ENCODE measurements around the gene SLC22A12. TPM values are rescaled to one million over a fixed set of nuclear protein-coding genes. Genes with fewer than 3 reads are reported as not detected.

The SLC22A12 gene
- total RNA-seq, 2 donors from 2014 or later = not detected

- ATAC-seq (no peak), DNase-seq (no peak)
- intact Hi-C loops (cut with DNase I) = no loop called here
- Histone ChIP-seq H3K9me3 (no peaks in the 10 kb centered on the region), H3K27ac (no peak overlapping the region), H3K4me3 (no peak overlapping the region), H3K4me1 (no peaks in the 10 kb centered on the region), H3K27me3 (no peaks in the 10 kb centered on the region), H3K36me3 (replicated peaks in 1 of 2; ENCODE audit: insufficient read depth in 1 of 2, low read depth in 2 of 2) (no peaks in the 10 kb centered on the region)
- TF ChIP-seq, protein P1, sequence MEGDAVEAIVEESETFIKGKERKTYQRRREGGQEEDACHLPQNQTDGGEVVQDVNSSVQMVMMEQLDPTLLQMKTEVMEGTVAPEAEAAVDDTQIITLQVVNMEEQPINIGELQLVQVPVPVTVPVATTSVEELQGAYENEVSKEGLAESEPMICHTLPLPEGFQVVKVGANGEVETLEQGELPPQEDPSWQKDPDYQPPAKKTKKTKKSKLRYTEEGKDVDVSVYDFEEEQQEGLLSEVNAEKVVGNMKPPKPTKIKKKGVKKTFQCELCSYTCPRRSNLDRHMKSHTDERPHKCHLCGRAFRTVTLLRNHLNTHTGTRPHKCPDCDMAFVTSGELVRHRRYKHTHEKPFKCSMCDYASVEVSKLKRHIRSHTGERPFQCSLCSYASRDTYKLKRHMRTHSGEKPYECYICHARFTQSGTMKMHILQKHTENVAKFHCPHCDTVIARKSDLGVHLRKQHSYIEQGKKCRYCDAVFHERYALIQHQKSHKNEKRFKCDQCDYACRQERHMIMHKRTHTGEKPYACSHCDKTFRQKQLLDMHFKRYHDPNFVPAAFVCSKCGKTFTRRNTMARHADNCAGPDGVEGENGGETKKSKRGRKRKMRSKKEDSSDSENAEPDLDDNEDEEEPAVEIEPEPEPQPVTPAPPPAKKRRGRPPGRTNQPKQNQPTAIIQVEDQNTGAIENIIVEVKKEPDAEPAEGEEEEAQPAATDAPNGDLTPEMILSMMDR (IDR thresholded peaks at IDR 0.05) = no peak
- TF ChIP-seq POLR2A (IDR thresholded peaks at IDR 0.05) = no peak
Measured at GRCh38 chr11:64586366-64586765, 4.7 kb upstream of the SLC22A12 start.

- Histone ChIP-seq H3K4me1 (no peaks in the 10 kb centered on the region), H3K27me3 (no peaks in the 10 kb centered on the region), H3K4me3 (no peak overlapping the region), H3K27ac (no peak overlapping the region), H3K36me3 (replicated peaks in 1 of 2; ENCODE audit: insufficient read depth in 1 of 2, low read depth in 2 of 2) (no peaks in the 10 kb centered on the region), H3K9me3 (no peaks in the 10 kb centered on the region)
- no peak for TF ChIP-seq POLR2A (IDR thresholded peaks at IDR 0.05)
- 88 to 96% methylated on average over 2 of the region's 2 CpGs for WGBS, 2 donors
- ATAC-seq (no peak), DNase-seq (no peak)
- intact Hi-C loops (cut with DNase I) = no loop called here
Measured at GRCh38 chr11:64588701-64589100, 2.3 kb upstream of the SLC22A12 start.

DNA sequence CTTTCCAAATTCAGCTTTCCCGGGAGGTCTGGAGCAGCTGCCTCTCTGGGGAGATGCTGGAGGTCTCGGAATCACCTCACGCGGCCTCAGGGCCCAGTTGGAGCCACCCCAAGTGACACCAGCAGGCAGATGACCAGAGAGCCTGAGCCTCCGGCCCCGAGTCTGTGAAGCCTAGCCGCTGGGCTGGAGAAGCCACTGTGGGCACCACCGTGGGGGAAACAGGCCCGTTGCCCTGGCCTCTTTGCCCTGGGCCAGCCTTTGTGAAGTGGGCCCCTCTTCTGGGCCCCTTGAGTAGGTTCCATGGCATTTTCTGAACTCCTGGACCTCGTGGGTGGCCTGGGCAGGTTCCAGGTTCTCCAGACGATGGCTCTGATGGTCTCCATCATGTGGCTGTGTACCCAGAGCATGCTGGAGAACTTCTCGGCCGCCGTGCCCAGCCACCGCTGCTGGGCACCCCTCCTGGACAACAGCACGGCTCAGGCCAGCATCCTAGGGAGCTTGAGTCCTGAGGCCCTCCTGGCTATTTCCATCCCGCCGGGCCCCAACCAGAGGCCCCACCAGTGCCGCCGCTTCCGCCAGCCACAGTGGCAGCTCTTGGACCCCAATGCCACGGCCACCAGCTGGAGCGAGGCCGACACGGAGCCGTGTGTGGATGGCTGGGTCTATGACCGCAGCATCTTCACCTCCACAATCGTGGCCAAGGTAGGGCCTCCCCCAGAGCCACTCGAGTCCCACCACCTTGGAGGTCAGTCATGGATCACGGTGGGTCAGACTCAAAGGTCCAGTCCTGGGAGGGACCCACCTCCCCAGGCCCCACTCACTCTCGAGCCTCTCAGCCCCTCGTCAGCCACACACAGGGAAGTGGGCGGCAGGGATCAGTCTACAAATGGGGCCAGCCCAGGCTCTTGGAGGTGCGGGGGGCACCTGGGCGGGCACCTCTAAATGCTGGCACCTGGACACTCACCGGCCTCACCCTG is 525 bp downstream of the SLC22A12 start:
- Histone ChIP-seq H3K27me3 (no peaks in the 10 kb centered on the region), H3K27ac (no peak overlapping the region), H3K36me3 (replicated peaks in 1 of 2; ENCODE audit: insufficient read depth in 1 of 2, low read depth in 2 of 2) (no peaks in the 10 kb centered on the region), H3K4me3 (no peak overlapping the region), H3K9me3 (no peaks in the 10 kb centered on the region), H3K4me1 (no peaks in the 10 kb centered on the region)
- 65 to 80% methylated on average over 11 to 36 of the region's 36 CpGs for WGBS, 2 donors
- intact Hi-C loops (cut with DNase I) = no loop called here
- no peak for DNase-seq
- no peak for TF ChIP-seq POLR2A (IDR thresholded peaks at IDR 0.05)
- TF ChIP-seq, protein P1 (IDR thresholded peaks at IDR 0.05) = no peak
- ATAC-seq = no peak

- Histone ChIP-seq H3K27ac (no peak overlapping the region), H3K36me3 (replicated peaks in 1 of 2; ENCODE audit: insufficient read depth in 1 of 2, low read depth in 2 of 2) (no peaks in the 10 kb centered on the region), H3K4me3 (no peak overlapping the region), H3K9me3 (no peaks in the 10 kb centered on the region), H3K27me3 (no peaks in the 10 kb centered on the region), H3K4me1 (no peaks in the 10 kb centered on the region)
- intact Hi-C loops (cut with DNase I) = no loop called here
- DNase-seq (no peak), ATAC-seq (no peak)
- TF ChIP-seq, protein P1 (IDR thresholded peaks at IDR 0.05) = no peak
- TF ChIP-seq POLR2A (IDR thresholded peaks at IDR 0.05) = no peak
- WGBS, 2 donors = 66 to 81% methylated on average over 3 of the region's 3 CpGs
Measured at GRCh38 chr11:64592234-64592615, 1.2 kb downstream of the SLC22A12 start.

- no peaks in the 10 kb centered on the region for H3K27me3 ChIP-seq
- H3K27ac ChIP-seq = no peak overlapping the region
- intact Hi-C loops (cut with DNase I) = no loop called here
- 78 to 82% methylated on average over 9 of the region's 9 CpGs for WGBS, 2 donors
- H3K4me1 ChIP-seq = no peaks in the 10 kb centered on the region
- H3K9me3 ChIP-seq = no peaks in the 10 kb centered on the region
- ATAC-seq (no peak), DNase-seq (no peak)
- no peaks in the 10 kb centered on the region for H3K36me3 ChIP-seq (replicated peaks in 1 of 2; ENCODE audit: insufficient read depth in 1 of 2, low read depth in 2 of 2)
- H3K4me3 ChIP-seq = no peak overlapping the region
- no peak for TF ChIP-seq POLR2A (IDR thresholded peaks at IDR 0.05)
- TF ChIP-seq, protein P1 (IDR thresholded peaks at IDR 0.05) = no peak
Measured at GRCh38 chr11:64592656-64593055, 1.6 kb downstream of the SLC22A12 start.
